Fibroblast of mammary gland (primary cell): ENCODE measurements around the gene PADI4.

Experiments used
- DNase-seq: peaks from one replicate; pipeline ENCODE4 v3.0.0-alpha.2; 2010; ENCODE audit warnings: low read depth
- H3K4me3 ChIP-seq: 2 replicates; pipeline ENCODE4 v1.5.1; 2011; ENCODE audit warnings: low read depth, mild to moderate bottlenecking, low read length, moderate library complexity; ENCODE audit not compliant: control insufficient read depth
- CTCF ChIP-seq: conservative IDR thresholded peaks from 2 replicates; pipeline ENCODE4 v1.5.1; 2011; ENCODE audit warnings: low read depth, low read length, inconsistent platforms; ENCODE audit not compliant: control insufficient read depth, insufficient read depth

Gene PADI4

DNA sequence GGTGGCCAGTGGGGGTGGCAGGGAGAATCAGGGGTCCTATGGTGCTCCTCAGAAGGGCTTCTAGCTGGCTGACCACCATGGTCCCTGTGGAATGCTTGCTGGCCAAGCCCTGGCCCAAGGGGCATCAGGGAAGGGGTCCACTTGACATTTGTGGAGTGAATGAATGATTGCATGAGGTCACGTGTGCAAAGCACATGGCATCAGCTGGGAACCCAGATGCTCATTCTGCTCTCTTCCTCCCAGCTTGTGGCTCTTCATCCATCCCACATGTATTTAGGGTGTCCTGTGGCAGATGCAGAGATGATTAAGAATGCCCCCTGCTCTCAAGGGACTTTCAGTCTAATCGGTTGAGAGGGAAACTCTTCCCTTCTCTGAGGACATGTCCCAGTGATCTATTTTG, 27.1 kb upstream of the PADI4 start:
- TF ChIP-seq CTCF: no peak
- DNase-seq: no peak
- H3K4me3 ChIP-seq: no peak overlapping the region

DNA sequence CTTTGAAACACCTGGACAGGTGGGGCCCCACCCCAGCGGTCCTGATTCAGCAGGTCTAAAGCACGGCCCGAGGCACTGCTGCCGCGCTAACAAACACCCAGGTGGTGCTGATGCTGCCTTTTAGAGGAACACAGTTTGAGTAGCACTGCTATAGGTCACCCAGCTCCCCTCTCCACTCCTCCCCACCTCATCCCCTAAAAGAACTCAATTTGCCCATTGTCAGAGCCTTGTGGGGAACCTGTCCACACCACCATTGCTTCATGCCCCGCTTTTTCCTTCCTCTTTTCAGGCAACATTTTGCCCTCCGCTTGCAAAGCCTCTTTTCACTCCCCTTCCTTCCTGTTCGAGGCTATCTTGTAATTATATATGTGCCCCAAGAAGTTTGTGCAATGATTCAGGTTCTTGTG, 26.2 kb upstream of the PADI4 start:
- DNase-seq: no peak
- no peak overlapping the region for H3K4me3 ChIP-seq
- no peak for TF ChIP-seq CTCF

DNA sequence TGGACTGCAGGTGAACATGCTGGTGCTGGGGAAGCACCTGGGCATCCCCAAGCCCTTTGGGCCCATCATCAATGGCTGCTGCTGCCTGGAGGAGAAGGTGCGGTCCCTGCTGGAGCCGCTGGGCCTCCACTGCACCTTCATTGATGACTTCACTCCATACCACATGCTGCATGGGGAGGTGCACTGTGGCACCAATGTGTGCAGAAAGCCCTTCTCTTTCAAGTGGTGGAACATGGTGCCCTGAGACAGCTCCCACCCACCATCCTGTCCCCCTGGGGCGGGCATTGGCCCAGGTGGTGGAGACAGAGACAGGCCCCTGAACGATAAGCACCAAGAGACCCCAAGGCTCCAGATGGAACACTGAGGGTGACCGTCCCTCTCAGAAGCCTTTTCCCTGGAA, 25.2 kb upstream of the PADI4 start:
- no peak for DNase-seq
- no peak overlapping the region for H3K4me3 ChIP-seq
- no peak for TF ChIP-seq CTCF

- TF ChIP-seq CTCF: no peak
- no peak overlapping the region for H3K4me3 ChIP-seq
- no peak for DNase-seq
Measured at GRCh38 chr1:17286646-17287045, 21.4 kb upstream of the PADI4 start.

- H3K4me3 ChIP-seq: no peak overlapping the region
- peak; percentile 83 for DNase-seq
- TF ChIP-seq CTCF: no peak
Measured at GRCh38 chr1:17287130-17287776, 20.7 kb upstream of the PADI4 start.

DNA sequence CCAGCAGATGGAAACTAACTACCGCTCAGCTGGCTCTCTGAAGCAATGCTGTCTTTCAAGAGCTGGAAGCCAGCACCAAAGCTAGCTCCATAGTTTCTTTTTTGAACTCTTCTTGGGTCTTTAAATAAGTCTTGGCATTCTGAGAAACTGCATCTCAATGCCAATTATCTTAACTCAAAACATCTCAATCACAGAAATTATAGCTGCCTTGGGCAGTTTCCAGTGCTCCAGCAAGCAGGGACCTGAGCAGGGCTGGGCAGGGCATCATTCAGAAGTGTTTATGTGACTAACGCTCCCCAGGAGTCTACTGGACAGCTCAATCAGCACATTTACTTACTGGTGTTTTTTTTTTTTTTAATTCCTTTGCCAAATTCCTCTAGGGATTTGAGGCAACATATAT, 18.3 kb upstream of the PADI4 start:
- TF ChIP-seq CTCF: no peak
- peak; percentile 49 for DNase-seq
- H3K4me3 ChIP-seq: no peak overlapping the region

DNA sequence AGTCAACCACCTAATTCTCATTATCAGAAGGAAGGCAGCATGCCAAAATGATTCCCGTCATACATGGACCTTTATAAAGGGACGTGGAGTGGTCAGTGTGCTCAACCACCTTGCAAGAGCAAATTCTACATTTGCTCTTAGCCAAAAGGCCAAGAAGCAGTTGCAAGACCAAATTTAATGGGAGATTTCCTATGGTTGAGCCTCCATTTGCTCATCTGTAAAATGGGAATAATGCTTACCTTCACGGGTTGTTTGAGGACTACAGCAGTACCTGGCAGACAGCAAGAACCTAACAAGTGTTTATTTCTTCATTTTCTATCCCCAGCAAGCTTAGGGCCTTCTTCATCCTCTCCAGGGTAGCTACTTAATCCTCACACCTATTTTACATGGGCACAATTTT, 17.4 kb upstream of the PADI4 start:
- DNase-seq: no peak
- TF ChIP-seq CTCF: no peak
- no peak overlapping the region for H3K4me3 ChIP-seq
